HG02623 (cell line): ENCODE results near the gene PPM1N.
A peak's percentile ranks its signal among the peaks of the same experiment; 100 is the strongest.

Experiments used
- ATAC-seq: cut with Tn5 transposase; IDR thresholded peaks from one replicate; pipeline ENCODE4 v1.9.1; 2021; ENCODE audit warnings: moderate library complexity; ENCODE audit not compliant: unreplicated experiment

Gene PPM1N

DNA sequence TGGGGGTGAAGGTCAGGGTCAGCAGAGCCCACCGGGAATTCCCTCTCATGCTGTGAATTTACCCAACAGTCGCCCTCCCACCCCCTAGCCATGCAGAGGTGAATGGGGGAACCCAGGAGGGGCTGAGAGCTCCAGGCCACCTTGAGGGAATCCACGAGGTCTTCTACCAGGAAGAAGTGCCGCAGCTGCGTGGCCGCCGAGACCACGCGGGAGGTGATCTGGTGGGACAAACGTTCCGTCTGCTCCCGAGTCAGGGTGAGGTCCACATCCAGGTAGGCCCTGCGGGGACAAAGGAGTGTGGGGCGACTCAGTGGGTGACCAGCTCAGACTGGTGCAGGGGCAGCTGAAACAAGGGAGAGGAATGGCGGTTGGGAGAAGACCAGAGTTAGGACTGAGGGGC lies 9.5 kb upstream of the PPM1N start:
- ATAC-seq, result no peak

GRCh38 chr19:45489216-45489855 lies 8.9 kb upstream of the PPM1N start:
- ATAC-seq, result no peak

GRCh38 chr19:45492137-45492626 lies 6.1 kb upstream of the PPM1N start:
- no peak for ATAC-seq

GRCh38 chr19:45492627-45493470 lies 5.4 kb upstream of the PPM1N start:
- no peak for ATAC-seq

- ATAC-seq, result no peak
These were observed 3.9 kb upstream of the PPM1N start for GRCh38 chr19:45494261-45494916.

DNA sequence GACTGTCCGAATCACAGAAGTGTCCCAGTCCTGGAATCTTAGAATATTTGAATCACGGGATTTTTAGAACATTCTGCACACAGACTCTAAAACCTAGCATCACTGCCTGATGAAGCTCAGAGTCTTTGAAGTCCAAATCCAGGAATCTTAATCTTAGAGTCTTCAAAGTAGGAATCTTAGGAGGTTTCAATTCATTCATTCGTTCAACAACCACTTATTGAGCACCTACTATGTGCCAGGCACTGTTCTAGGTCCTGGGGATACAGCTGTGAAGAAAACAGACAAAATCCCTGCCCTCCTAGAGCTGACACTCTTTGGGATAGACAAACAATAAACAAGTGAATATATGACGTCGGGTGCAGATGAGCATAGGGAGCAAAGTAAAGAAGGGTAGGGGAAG lies 3.1 kb upstream of the PPM1N start:
- no peak for ATAC-seq

DNA sequence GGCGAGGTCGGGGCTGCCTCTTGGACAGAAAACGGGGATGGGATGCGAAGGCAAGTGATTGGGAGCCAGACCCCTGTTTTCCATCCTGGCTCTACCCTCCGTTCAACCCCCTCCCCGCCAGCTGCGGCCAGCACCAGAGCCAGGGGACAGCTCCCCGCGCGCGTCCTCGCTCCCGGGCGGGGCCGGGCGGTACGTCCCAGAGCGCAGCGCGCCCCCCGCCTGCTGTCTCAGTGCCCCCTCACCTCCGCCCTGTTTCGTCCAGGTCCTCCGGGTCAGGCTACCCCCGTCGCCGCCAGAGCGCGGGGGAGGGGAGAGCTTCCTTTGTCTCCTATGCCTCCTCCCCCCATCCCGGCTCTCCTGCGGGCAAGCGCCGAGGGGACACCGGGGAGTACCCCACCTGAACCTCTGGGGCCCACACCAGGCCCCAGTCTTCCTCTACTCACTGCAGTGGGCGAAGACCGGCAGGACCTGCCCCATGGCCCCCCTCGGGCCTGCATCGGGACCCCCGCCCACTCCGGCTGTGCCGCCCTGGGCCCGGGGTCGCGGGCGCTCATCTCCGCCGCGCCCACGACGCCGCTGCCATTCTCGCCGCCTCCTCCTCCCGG lies 1.8 kb upstream of the PPM1N start:
- peak; percentile 2 for ATAC-seq

GRCh38 chr19:45497791-45498190 lies 452 bp upstream of the PPM1N start:
- no peak for ATAC-seq

GRCh38 chr19:45499196-45500180 lies 1.2 kb downstream of the PPM1N start:
- ATAC-seq, result no peak

DNA sequence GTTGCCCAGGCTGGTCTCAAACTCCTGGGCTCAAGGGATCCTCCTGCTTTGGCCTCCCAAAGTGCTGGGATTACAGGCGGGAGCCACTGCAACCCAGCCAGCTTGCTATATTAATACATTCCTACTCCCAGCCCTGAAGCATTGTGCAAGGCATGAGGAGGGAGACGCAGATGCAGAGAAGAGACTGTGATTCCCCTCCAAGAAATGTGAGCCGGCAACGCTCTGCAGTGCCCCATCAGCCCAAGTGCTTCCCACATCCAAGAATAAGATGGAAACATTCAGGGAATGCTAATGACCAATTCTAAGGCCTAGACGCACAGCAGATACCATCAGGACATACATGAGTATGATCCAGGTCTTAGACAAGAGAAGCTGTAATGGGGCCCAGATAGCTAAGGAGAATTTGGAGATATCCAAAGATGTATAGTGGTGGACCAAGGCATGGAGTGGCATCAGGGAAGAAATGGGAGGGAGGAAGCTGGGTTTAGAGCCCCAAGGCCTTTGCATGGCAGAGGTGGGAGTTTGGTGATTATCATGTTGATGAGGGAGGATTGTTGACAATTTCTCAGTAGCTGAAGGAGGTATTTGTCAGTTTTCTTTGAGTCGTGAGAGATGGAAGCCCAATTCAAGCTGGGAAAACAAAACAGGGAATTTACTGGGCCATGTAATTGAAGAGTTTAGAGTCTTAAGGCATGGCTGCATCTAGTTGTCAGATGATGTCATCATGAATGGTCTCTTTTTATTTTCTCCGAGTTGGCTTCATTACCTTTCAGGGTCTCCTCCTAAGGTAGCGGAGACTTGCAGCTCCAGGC lies 2.9 kb downstream of the PPM1N start:
- ATAC-seq, result no peak

GRCh38 chr19:45501730-45502014 lies 3.4 kb downstream of the PPM1N start:
- no peak for ATAC-seq

- no peak for ATAC-seq
These were observed 3.9 kb downstream of the PPM1N start for GRCh38 chr19:45502111-45502510.

DNA sequence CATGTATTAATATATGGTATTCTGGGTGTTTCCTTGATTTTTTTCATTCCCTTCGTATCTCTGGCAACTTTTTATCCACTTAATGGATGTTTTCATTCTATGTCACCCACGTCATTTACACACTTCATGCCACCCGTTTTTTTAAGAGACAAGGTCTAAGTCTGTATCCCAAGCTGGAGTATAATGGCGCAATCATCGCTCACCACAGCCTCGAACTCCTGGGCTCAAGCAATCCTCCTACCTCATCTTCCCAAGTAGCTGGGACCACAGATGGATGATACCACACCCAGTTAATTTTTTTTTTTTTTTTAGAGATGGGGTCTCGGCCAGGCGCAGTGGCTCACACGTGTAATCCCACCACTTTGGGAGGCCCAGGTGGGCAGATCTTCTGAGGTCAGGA lies 5.7 kb downstream of the PPM1N start:
- no peak for ATAC-seq

DNA sequence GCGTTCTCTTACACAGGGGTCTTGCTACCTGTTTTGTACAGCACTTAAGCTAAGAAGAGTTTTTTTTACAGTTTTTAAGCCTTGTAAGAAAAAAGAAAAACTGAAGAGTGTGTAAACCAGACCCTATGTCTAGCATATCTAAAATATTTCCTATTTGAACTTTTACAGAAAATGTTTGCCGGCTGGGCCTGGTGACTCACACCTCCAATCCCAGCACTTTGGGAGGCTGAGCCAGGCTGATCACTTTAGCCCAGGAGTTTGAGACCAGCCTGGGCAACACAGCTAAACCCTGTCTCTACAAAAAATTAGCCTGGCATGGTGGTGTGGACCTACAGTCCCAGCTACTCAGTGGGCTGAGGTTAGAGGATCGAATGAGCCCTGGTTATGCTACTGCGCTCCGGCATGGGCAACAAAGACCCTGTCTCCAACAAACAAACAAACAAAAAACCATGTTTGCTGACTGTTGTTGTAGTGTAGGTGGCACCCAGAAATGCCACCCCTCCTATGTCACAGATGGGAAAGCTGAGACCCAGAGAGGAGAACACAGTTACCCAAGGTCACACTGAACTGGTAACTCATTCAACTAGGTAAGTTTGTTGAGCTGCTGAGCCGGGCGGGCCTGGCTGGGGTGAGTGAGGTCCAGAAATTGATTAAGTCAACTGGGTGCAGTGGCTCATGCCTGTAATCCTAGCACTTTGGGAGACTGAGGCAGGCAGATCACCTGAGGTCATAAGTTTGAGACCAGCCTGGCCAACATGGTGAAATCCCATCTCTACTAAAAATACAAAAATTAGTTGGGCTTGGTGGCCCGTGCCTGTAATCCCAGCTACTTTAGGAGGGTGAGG lies 7.1 kb downstream of the PPM1N start:
- no peak for ATAC-seq

GRCh38 chr19:45505996-45506245 lies 7.7 kb downstream of the PPM1N start:
- no peak for ATAC-seq

- peak; percentile 50 for ATAC-seq
These were observed 8.2 kb downstream of the PPM1N start for GRCh38 chr19:45506246-45506988.

DNA sequence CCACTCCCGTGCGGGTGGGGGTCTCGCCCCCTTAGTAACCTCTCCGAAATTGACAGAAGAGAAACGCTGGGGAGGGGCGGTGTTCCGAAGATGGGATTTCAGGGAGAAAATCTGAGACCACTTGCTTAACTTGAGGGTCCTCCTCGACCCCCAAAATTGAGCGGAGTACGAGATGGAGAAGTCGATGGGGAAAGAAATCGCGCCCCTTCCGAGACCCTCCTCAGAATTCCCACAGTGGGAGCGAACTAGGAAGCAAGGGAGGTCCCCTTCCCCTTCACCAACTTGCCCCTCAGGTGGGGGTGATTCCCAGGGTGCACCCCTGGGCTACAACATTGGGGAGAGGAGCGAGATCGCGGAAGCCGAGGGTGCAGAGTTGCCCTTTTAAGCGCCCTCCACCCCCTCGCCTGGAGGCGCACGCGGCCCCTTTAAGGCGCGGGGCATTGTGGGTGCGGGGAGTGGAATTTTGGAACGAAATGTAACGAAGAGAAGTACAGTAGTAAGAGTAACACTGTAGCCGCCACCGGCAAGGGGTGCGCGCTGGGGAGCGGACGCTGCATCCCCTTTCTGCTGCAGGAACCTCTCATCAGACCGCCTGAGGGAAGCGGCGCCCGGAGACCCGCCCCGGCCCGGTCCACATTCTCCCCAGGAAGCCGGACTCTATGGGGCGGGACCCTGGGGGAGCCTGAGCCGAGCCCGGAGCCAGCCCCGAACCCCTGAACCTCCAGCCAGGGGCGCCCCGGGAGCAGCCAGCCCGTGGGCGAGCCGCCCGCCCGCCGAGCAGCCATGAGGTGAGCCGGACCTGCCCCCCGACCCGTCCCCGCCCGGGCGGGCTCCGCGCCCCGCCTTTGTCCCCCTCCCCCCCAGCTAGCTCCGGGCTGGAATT lies 9.0 kb downstream of the PPM1N start, which contains the start of gene VASP:
Gene VASP, plus strand, starts transcription at position 491 of the 883 bp plus-strand sequence. Its CDS starts 293 bp downstream, at position 784.
- ATAC-seq, result peak; percentile 49
